PFSK-1 (cell line): Measurements from ENCODE around the gene HACD3.

ENCODE experiments used
- FOXP2 ChIP-seq: optimal IDR thresholded peaks from 2 replicates; pipeline ENCODE3; 2011; ENCODE audit warnings: borderline replicate concordance, control low read depth, inconsistent platforms; ENCODE audit not compliant: insufficient read depth; ENCODE audit errors: extremely low read length, extremely low read depth
- POLR2AphosphoS5 ChIP-seq: IDR thresholded peaks from 2 replicates; pipeline ENCODE4 v1.6.1; 2012; ENCODE audit warnings: low read depth, mild to moderate bottlenecking, control low read depth, low read length, moderate library complexity
- SIN3A ChIP-seq: IDR thresholded peaks from 2 replicates; pipeline ENCODE4 v1.6.1; 2012; ENCODE audit warnings: mild to moderate bottlenecking, low read length, moderate library complexity, borderline replicate concordance; ENCODE audit not compliant: insufficient read depth
- TAF1 ChIP-seq: IDR thresholded peaks from 2 replicates; pipeline ENCODE4 v1.6.1; 2012; ENCODE audit warnings: low read length, control low read depth, borderline replicate concordance; ENCODE audit not compliant: insufficient read depth
- TF ChIP-seq, protein P1 (sequence below), 2 experiments: IDR thresholded peaks; 2 replicates each; pipeline versions ENCODE4 v1.6.1 to v1.8.0; 2011 to 2012; ENCODE audit warnings: low read depth in 2 of 2, low read length in 2 of 2, control low read depth in 1 of 2, inconsistent platforms in 1 of 2, mild to moderate bottlenecking in 1 of 2, moderate library complexity in 1 of 2; ENCODE audit not compliant: insufficient read depth in 1 of 2

HACD3 gene

DNA sequence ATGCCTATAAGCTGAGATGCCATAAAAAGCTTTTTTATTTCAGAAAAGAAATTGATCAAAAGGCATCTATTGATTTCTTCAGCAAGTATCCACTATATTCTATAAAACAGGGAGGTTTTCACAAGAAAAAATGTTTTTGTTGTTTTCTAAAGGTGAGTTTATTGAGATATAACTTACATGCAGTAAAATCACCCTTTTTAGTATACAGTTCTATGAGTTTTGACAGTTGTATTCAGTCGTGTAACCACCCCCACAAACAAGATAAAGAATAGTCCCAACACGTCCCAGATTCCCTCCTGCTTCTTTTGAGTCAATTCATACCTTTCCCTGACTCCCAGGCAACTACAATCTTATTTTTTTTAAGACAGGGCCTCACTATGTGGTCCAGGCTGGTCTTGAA lies 72.9 kb downstream of the HACD3 start:
- TF ChIP-seq TAF1 = no peak
- no peak for TF ChIP-seq FOXP2
- no peak for TF ChIP-seq POLR2AphosphoS5
- TF ChIP-seq, protein P1, sequence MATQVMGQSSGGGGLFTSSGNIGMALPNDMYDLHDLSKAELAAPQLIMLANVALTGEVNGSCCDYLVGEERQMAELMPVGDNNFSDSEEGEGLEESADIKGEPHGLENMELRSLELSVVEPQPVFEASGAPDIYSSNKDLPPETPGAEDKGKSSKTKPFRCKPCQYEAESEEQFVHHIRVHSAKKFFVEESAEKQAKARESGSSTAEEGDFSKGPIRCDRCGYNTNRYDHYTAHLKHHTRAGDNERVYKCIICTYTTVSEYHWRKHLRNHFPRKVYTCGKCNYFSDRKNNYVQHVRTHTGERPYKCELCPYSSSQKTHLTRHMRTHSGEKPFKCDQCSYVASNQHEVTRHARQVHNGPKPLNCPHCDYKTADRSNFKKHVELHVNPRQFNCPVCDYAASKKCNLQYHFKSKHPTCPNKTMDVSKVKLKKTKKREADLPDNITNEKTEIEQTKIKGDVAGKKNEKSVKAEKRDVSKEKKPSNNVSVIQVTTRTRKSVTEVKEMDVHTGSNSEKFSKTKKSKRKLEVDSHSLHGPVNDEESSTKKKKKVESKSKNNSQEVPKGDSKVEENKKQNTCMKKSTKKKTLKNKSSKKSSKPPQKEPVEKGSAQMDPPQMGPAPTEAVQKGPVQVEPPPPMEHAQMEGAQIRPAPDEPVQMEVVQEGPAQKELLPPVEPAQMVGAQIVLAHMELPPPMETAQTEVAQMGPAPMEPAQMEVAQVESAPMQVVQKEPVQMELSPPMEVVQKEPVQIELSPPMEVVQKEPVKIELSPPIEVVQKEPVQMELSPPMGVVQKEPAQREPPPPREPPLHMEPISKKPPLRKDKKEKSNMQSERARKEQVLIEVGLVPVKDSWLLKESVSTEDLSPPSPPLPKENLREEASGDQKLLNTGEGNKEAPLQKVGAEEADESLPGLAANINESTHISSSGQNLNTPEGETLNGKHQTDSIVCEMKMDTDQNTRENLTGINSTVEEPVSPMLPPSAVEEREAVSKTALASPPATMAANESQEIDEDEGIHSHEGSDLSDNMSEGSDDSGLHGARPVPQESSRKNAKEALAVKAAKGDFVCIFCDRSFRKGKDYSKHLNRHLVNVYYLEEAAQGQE (IDR thresholded peaks at IDR 0.05; ENCODE audit: insufficient read depth in 1 of 2, low read depth in 2 of 2, low read length in 2 of 2) = no peak
- no peak for TF ChIP-seq SIN3A

DNA sequence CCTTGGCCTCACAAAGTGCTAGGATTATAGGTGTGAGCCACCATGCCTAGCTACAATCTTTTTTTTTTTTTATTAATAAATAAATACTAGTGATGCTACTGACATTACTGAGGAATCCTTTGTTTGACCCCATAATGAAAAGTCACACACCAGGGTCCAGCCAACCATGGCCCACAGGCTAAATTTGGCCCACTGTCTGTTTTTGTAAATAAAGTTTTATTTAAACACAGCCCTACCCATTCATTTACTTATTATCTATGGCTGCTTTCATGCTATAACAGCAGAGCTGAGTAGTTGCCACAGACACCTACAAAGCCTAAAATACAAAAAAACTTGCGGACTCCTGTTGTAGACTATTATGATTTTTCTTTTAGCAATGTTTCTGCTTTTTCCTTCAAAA lies 73.3 kb downstream of the HACD3 start:
- TF ChIP-seq, protein P1 (IDR thresholded peaks at IDR 0.05; ENCODE audit: insufficient read depth in 1 of 2, low read depth in 2 of 2, low read length in 2 of 2) = no peak
- TF ChIP-seq TAF1 = no peak
- TF ChIP-seq SIN3A = no peak
- TF ChIP-seq POLR2AphosphoS5 = no peak
- TF ChIP-seq FOXP2 = no peak

DNA sequence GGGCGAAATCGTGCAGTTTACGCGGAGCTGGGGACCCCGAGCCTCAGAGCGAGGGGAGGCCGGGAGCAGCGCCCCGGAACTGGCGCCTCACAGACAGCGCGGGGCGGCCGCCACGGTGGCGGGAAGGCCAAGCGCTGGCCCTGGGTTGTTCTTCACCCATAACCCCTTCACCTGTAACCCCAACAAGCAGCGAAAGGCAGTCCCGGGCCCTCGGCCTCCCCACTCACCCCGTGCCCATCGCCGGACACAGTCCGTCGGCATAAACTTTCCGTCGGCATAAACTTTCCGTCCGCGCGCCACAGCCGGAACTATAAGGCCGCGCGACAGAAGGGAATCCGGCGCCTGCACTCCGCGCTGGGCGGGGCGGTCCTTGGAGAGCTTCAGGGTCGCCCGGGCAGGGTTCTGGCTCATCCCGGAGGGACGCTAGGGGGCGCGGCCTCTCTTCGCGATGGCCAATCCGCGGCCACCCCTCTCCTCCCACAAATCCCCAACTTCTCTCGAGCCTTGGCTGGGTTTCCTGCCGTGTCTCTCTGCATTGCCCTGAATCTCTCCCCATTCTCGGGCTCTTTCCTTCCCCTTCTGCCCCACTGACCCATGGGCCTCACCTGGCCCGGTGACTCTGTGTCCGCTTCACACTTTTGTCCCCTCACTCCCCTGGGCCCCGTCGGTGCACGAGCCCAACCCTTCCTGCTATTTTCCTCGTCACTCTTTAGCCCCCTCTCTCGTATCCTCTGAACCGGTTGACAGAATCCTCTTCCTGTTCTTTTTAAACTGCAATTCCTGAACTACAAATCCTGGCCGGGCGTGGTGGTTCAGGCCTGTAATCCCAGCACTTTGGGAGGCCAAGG lies 80.8 kb downstream of the HACD3 start, which contains the start of gene INTS14:
Gene INTS14, minus strand, starts transcription at position 261 of the 848 bp plus-strand sequence. CDS start 3,751 bp downstream, outside the sequence.
- peak; percentile 91 for TF ChIP-seq FOXP2
- TF ChIP-seq, protein P1 (IDR thresholded peaks at IDR 0.05; ENCODE audit: insufficient read depth in 1 of 2, low read depth in 2 of 2, low read length in 2 of 2) = peak in 1 of 2 experiments; percentile 69; a peak in 3 of 4 replicates
- peak; percentile 97 for TF ChIP-seq TAF1
- TF ChIP-seq SIN3A = 0 out of 2 replicates have a peak, but pooled peaks have one; percentile 75
- TF ChIP-seq POLR2AphosphoS5 = peak; percentile 91

DNA sequence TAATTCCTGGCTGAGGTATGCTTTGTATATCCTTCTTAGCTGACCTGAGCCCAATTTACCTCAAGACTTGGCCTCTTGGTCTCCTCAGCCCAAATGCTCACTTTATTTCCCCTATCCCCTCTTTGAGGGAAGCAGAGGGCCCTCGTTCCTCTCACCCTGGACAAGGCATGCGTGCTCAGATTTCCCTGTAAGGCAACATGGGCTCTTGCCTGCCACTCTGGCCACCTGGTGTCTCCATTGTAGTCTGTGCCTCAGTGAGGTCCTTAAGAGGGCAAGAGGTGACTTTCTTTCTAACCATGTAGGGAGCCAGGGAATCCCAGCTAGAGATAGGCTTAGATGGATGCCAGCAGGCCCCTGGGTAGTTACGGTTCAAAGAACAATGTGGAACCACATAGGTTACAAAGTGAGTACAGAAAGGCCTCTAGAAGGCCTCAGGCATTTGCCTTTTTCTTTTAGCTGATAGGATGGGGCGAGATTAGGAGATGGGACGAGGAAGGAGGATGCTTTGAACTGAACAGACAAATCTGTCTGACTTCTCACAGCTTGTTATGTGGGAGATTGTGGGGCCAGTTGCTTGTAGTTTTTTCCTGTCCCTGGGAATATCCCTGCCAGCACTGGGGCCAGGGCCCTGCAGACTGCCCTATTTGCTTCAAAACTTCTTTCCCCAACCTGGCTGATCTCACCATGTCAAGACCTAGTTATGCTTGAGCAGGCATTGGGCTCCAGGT lies 81.8 kb downstream of the HACD3 start:
- TF ChIP-seq SIN3A = no peak
- TF ChIP-seq FOXP2 = no peak
- TF ChIP-seq POLR2AphosphoS5 = no peak
- TF ChIP-seq TAF1 = no peak
- TF ChIP-seq, protein P1 (IDR thresholded peaks at IDR 0.05; ENCODE audit: insufficient read depth in 1 of 2, low read depth in 2 of 2, low read length in 2 of 2) = no peak
